Measurements from ENCODE around the gene SFXN4. TPM values are rescaled to one million over a fixed set of nuclear protein-coding genes. Genes with fewer than 3 reads are reported as not detected.
"Not testable (repeated sequence)": the region's sequence is repeated elsewhere in the genome, so short reads cannot be mapped to it uniquely, and the experiment has no call there.

SFXN4 gene
- polyA plus RNA-seq, 5 donors = 21.1 to 31.6 (median 26.0) TPM

DNA sequence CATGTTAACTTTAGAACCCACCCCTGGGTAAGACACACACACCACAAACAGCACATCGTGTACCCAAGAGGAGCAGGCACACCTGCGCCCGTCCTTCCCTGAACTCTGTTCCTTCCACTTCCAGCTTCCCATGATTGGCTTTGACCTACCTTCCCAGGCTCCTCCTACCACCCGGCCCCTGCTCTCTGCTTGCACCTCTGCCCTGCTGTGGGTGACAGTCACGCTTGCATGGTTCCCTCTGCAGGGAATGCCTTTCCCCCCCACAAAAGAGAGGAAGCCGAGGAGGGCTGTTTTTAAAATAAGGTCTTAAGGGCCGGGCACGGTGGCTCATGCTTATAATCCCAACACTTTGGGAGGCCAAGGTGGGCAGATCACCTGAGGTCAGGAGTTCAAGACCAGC is 16.4 kb downstream of the SFXN4 start:
- no peak for DNase-seq

DNA sequence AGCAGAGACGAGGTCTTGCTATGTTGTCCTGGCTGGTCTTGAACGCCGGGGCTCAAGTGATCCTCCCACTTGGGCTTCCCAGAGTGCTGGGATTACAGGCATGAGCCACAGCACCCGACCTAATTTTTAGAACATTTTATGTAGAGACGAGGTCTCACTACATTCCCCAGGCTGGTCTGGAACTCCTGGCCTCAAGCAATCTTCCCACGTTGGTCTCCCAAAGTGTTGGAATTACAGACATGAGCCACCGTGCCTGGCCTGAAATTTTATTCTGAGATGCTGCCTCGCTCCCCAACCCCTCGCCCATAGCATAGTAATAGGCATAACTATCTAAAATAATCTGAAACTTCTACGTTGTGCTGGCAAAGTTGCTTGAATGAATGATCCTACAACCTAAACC is 21.9 kb downstream of the SFXN4 start:
- no peak for DNase-seq

DNA sequence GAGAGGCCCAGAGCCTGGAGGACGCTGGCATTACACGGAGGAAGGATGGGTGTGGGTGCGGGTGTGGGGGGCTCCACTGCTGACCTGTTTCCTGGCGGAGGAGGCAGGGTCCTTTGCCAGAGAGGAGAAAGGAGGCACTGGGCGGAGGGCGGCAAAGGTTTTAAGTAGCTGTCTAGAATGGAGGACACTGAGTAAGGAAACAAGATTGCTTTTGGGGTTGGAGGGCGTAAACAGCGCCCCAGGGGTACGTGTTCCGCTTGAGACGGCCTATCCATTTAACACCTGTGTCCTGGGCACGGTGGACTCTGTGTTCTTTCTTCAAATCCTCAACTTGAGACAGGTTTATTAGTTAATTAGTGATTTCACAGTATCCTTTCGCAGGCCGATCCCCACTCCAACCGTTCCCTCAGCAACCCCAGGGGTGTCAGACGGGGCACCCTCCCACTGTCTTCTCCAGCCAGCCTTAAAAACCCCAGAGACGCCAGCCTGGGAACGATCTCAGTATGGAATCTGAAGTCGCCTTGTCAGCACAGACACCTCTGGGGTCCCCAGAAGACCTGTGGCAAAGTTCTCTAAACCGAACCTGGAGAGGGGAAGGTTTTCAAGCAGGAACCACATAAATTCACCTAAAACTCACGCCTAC is 24.8 kb downstream of the SFXN4 start:
- DNase-seq = no peak

DNA sequence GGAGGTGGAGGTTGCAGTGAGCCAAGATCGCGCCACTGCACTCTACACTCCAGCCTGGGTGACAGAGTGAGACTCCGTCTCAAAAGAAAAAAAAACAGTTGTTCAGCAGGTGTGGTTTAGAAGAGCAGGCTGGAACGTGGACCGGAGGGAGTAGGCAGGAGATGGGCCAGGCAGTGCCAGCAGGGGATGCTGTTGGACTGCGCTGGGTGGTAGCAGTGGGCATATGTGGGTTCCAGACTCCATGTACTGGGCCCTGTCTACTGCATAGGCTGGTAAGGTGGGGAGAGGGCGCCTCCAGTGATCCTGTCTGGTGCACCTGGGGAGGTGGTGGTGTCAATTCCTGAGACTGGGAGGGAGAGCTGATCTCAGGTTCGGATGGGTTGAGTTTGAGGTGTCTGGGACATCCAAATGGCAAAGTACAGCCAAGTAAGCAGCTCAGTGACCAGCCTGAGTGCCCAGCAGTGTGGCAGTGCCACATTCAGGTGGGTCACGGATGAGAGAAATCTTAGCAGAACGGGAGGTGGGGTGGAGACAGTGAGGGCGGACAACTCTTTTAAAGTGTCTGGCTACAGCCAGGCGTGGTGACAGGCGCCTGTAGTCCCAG is 25.9 kb downstream of the SFXN4 start:
- no peak for DNase-seq

DNA sequence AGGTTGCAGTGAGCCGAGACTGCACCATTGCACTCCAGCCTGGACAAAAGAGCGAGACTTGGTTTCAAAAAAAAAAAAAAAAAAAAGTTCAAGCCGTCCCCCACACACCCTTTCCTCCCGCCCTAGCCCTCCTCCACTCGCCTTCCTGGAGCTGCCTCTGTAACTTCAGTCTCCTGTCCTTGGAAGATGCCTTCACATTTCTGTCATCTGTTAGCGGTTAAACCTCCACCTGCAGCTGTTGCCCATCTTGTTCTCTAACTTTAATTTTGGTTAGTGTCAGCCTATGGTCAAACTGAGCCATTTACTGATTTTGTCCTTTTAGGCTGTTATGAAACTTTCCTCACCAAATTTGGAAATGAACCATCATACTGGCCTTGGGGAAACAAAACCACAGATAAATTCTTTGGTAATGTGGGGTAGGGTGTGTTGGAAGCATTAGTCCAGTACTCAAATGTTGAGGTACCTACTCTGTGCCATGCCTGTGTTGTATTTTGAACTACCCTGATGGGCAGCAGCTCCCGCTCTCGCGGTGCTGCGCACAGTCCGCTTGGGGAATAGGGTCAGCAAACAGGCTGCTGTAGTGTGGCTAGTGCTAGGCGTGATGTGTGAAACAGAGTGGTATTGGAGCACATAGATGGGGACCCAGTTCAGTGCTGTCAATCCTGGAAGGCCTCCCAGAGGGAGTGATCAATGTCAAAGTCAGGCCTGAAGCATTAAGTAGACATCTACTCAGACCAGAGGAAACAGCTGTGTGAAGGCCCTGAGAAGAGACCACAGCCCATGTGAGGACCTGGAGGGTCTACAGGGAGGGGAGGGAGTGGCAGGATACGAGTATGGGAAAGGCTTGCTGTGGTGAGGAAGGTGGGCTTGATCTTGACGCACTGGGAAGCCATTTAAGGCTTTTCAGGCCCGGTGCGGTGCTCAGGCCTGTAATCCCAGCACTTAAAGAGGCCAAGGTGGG is 26.9 kb downstream of the SFXN4 start:
- no peak for DNase-seq

DNA sequence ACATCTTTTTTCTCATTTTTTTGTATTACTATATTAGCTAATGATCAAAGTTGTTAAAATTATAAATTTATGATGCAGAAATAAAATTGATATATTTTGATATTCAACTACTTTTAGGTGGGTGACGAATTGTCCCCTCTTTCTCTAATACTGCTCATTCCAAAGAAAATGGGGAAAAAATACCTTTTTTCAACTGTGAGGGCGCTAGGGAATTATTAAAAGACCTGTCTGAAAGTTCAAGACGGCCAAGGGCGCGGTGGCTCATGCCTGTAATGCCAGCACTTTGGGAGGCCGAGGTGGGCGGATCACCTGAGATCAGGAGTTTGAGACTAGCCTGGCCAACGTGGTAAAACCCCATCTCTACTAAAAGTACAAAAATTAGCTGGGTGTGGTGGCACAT is 27.6 kb downstream of the SFXN4 start:
- DNase-seq = not testable (repeated sequence)

DNA sequence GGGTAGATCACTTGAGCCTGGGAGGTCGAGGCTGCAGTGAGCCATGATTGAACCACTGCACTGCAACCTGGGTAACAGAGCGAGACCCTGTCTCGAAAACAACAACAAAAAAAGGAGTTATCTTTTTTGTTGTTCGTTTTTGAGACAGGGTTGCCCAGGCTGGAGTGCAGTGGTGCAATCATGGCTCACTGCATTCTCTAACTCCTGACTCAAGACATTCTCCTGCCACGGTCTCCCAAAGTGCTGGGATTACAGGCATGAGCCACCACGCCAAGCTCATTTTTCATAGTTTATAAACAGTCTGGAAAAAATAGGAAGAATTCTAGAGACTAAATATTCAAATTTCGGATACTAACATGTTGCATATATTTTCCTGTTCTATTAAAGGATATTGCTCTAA is 29.4 kb downstream of the SFXN4 start:
- DNase-seq = no peak

DNA sequence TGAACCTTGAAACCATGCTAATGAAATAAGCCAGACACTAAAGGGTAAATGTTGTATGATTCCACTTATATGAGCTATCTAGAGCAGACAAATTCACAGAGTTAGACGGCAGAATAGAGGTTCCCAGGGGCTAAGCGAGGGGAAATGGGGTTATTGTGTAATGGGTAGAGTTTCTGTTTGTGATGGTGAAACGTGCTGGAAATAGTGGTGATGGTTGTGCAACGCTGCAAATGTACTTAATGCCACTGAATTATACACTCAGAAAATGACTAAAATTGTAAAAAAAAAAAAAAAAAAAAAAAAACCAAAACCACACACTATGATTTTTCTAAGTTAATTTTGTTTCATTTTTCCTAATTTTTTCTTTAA is 30.0 kb downstream of the SFXN4 start:
- DNase-seq = peak; percentile 39 to 69

DNA sequence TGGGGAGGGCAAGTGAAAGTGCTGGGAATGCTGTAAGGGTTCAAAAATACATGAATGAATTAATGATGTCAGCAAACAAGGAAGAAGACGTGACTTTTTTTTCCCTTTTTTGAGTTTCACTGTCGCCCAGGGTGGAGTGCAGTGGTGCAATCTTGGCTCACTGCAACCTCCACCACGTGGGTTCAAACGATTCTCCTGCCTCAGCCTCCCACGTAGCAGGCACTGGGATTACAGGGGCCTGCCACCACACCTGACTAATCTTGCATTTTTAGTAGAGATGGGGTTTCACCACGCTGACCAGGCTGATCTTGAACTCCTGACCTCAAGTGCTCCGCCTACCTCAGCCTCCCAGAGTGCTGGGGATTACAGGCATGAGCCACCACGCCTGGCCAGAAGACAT is 31.6 kb downstream of the SFXN4 start:
- no peak for DNase-seq

DNA sequence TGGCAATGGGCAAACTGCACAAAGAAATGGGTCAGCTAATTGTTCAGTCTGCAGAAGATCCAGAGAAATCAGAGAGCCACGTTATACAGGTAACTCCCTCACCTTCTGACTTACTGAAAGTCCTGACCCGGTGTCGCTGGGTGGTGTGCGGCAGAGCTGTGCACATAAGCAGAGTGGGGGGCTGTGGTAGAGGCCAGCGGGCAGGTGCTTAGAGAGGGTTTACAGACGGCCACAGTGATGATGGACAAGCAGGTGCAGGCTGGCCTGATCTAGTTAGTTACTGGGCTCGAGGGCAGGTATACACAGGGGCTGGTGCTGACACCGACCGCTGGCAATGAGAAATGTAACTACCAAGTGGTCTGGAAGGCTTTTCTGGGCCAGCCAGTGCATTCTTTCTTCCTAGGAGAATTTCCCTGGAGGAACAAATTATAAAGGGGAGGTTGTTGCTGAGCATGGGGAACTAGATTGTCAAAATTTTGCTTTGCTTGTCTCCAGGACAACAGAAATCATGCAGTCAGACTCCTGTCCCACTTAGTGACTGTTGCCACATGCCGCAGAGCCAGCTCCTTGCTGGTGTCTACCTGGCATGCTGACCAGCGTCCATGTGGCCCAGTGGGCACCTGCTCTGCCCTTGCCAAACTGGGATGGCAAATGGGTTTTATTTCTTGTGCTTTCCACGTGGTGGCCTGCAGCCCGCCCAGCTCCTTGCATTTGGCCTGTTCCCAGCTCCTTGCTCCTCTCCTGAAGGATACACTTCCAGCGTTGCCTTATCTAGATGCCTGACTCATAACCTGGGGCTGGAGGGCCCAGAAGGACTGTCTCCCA is 32.8 kb downstream of the SFXN4 start:
- no peak for DNase-seq

DNA sequence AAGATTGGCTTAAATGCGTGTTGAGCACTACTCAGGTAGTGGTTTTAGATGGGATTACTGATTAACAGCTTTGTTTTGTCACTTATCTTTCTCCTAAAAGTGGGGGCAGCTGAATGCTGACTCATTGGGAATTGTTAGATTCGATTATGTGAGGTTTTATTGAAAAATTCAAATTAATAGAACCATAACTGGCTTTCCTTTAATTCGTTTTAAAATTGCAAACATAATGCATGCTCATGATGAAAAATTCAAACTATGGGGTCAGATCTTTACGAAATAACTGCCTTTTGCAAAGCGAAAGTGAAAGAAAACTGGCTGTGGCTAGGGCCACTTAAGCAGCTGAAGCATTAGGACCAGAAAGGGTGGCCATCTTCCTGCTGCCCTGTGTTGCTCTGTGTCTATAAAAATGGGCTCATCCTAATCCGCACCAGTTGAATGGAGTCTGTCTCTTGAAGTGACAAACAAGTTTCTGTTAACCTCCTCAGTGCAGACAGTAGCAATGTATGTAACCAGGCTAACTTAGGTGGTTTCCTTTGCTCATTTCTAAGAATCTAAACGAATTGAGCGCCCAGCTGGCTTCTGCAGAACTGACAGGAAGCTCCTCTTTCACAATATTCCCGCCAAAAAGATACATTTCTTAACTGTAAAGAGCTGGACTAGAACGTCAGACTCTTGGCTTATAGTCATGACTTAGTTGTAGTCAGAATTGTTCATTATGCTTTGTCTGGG is 33.8 kb downstream of the SFXN4 start:
- peak; percentile 21 to 36 for DNase-seq

DNA sequence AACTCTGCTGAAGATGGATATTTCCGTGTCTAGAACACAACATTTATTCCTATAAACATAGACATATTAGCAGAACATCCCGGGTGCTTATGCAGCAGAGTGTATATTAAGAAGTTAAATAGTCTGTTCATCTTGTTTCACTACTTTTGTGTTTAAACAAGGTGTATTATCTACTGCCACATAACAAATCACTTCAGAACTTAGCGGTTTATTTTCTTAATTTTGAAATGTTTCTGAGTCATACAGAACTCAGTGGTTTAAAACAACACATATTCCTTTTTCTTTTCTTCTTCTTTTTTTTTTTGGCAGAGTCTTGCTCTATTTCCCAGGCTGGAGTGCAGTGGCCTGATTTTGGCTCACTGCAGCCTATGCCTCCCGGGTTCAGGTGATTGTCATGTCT is 35.8 kb downstream of the SFXN4 start:
- no peak for DNase-seq

DNA sequence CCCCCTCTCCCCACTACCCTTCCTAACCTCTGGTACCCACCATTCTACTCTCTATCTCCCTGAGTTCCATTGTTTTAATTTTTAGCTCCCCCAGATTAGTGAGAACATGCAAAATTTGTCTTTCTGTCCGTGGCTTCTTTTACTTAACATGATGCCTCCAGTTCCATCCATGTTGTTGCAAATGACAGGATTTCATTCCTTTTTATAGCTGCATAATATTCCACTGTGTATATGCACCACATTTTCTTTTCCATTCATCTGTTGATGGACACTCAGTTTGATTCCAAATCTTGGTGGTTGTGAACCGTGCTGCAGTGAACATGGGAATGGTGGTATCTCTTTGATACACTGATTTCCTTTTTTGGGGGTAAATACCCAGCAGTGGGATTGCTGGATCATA is 39.6 kb downstream of the SFXN4 start:
- DNase-seq = no peak

DNA sequence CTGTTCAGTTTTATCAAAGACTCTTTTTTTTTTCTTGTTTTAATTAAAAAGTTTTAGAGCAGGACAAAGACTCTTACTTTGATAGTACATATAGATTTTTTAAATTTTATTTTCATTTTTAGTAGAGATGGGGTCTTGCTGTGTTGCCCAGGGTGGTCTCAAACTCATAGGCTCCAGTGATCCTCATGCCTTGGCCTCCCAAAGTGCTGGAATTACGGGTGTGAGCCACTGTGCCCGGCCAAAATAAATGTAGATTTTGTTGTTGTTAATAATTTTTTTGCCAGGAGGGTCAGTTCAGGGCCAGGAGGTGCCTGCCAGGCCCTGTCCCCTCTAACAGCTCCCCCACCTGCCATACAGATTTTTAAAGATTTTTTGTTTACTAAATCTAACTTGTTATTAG is 44.6 kb downstream of the SFXN4 start:
- DNase-seq = no peak

DNA sequence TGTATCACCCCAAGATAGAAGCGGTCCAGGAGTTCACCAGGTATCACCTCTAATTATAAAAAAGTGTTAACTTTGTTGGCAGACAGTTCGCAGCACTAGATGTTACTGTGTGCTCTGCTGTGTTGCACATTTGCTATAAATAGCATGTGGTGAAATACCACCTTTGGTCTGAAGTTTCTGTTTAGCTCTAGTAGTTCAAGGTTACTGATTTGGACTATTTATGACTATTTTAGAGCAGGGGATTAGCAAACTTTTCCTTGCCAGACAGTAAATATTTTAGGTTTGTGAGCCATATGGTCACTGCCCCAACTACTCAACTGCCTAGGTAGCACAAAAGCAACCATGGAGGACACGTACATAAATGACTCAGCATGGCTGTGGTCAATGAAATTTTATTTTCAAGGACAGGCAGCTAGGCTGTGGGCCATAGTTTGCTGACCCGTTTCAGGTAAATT is 45.1 kb downstream of the SFXN4 start:
- DNase-seq = no peak

DNA sequence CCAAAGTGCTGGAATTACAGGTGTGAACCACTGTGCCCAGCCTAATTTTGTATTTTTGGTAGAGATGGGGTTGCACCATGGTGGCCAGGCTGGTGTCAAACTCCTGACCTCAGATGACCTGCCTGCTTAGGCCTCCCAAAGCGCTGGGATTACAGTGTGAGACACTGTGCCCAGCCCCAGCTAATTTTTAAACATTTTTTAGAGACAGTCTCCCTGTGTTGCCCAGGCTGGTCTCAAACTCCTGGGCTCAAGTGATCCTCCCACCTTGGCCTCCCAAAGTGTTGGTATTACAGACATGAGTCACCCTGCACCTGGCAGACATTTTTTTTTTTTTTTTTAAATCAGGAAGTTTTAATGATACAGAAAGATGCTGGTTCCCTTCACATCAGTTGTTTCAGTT is 46.1 kb downstream of the SFXN4 start:
- DNase-seq = no peak

DNA sequence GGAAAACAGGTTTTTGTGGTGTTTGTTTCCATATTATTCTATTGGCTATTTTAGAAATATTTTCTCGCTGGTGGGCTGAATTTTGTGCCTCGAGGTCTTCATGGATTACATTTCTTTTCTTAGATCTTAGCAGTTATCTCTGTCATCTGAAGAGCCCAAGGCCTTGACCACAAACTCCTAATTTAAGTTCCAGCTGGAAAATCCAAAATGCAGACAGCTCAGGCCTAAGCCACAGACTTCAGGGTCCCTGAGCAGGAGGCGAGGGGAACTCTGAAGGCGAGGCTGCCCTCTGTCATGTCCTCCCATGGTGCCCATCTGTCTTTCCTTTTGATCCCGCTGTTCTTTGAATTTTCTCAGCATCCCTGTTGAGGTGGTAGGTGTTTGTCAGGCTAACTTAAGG is 47.3 kb downstream of the SFXN4 start:
- DNase-seq = no peak

DNA sequence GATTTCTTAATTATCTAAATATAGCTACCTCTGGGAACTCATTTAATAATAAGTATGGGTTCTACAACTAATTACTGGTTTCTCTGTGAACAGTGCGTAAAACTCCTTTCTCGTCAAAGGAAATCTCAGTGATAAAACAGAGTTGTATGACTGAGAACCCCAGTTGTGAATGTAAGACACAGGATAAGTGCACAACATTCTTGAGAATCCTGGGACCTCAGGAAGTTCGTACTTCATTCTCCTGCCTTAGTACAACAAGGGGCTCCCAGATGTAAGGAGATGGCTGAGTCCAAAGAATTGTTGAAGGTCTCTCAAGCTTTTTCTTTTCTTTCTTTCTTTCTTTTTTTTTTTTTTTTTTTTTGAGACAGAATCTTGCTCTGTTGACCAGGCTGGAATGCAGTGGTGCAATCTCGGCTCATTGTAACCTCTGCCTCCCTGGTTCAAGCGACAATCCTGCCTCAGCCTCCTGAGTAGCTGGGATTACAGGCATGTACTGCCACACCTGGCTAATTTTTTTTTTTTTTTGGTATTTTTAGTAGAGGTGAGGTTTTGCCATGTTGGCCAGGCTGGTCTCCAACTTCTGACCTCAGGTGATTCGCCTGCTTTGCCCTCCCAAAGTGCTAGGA is 49.1 kb downstream of the SFXN4 start:
- no peak for DNase-seq

DNA sequence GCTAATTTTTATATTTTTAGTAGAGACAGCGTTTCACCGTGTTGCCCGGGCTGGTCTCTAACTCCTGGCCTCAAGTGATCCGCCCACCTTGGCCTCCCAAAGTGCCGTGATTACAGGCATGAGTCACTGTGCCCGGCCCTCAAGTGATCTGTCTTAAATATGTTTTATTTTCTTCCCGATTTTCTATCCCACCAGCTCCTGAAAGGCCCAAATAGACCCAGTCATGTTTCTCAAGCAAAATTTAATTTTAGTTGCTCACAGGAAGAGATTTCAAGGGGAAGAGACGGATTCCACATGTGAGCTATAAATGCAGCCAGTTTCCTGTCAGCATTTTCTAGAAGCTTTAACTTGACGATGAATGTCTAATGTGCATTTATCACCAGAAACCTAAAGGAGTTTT is 49.6 kb downstream of the SFXN4 start:
- no peak for DNase-seq
